ENCODE data around the gene GOLGA8J. TPM values are rescaled to one million over a fixed set of nuclear protein-coding genes. Genes with fewer than 3 reads are reported as not detected.
A peak's percentile ranks its signal among the peaks of the same experiment; 100 is the strongest.
"Not testable (repeated sequence)": the region's sequence is repeated elsewhere in the genome, so short reads cannot be mapped to it uniquely, and the experiment has no call there.

The GOLGA8J gene
- total and polyA plus RNA-seq, 2 of the 4 experiments (the other 2 are of a cell fraction) = not detected

DNA sequence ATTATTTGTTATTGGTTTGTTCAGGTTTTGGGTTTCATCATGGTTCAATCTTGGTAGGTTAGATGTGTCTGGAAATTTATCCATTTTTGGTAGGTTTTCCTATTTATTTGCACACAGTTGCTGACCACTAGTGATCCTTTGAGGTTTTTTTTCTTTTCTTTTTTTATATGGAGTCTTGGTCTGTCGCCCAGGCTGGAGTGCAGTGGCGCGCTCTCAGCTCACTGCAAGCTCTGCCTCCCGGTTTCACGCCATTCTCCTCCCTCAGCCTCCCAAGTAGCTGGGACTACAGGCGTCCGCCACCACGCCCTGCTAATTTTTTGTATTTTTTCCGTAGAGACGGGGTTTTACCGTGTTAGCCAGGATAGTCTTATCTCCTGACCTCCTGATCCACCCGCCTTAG is 20.1 kb downstream of the GOLGA8J start:
- H2AFZ ChIP-seq (replicated peaks; ENCODE audit: low read length, poor library complexity); H3K4ac ChIP-seq (ENCODE audit: low read depth, low read length); H3K9me1 ChIP-seq (ENCODE audit: insufficient read depth, low read length); H3K14ac ChIP-seq (replicated peaks; ENCODE audit: low read depth, low read length); intact Hi-C loops (cut with micrococcal nuclease); ATAC-seq (ENCODE audit: low read depth); CTCF ChIA-PET; H4K8ac ChIP-seq (ENCODE audit: low read depth in 2 of 2, low read length in 2 of 2); H3K4me2 ChIP-seq (ENCODE audit: low read depth, low read length); DNase-seq; H3K23ac ChIP-seq (ENCODE audit: low read depth, low read length); in situ Hi-C loops (cut with MboI; ENCODE audit: low sequenced_read_pairs); H3K9ac ChIP-seq (ENCODE audit: low read depth, low read length); H3K27ac ChIP-seq (ENCODE audit: insufficient read depth, low read length); H3K27me3 ChIP-seq (ENCODE audit: control insufficient read depth, insufficient read depth, low read length); H3K56ac ChIP-seq (ENCODE audit: extremely low read depth, insufficient read depth, low read length); H2AK9ac ChIP-seq (replicated peaks; ENCODE audit: low read depth, low read length, poor library complexity); H2BK5ac ChIP-seq (ENCODE audit: low read depth, low read length, poor library complexity, severe bottlenecking); H3K18ac ChIP-seq (ENCODE audit: low read depth, low read length); H4K5ac ChIP-seq (ENCODE audit: low read depth, low read length); H3K4me1 ChIP-seq (ENCODE audit: control insufficient read depth, insufficient read depth, low read length); H3K9me3 ChIP-seq (ENCODE audit: control insufficient read depth, insufficient read depth, low read length); H2BK15ac ChIP-seq (ENCODE audit: low read depth, low read length); dilution Hi-C loops (cut with HindIII; ENCODE audit: low sequenced_read_pairs, unreplicated experiment); H3K79me1 ChIP-seq (ENCODE audit: low read depth in 1 of 2, low read length in 2 of 2); H2AK5ac ChIP-seq (ENCODE audit: low read depth, low read length); POLR2A ChIA-PET (ENCODE audit: unreplicated experiment); H2BK20ac ChIP-seq (ENCODE audit: low read depth, low read length); H4K91ac ChIP-seq (ENCODE audit: insufficient read depth, low read depth, low read length); H2BK120ac ChIP-seq (ENCODE audit: low read depth, low read length); H3K4me3 ChIP-seq (ENCODE audit: insufficient read depth, low read depth, low read length); H4K20me1 ChIP-seq (ENCODE audit: insufficient read depth, low read length); H3K36me3 ChIP-seq (ENCODE audit: control insufficient read depth, insufficient read depth, low read length); BruUV-seq (replicated peaks): not testable (repeated sequence)
- WGBS, 2 experiments (ENCODE audit: extremely low coverage in 2 of 2, insufficient read length in 1 of 2) = no CpG with 5 or more reads among the region's 12 CpGs

DNA sequence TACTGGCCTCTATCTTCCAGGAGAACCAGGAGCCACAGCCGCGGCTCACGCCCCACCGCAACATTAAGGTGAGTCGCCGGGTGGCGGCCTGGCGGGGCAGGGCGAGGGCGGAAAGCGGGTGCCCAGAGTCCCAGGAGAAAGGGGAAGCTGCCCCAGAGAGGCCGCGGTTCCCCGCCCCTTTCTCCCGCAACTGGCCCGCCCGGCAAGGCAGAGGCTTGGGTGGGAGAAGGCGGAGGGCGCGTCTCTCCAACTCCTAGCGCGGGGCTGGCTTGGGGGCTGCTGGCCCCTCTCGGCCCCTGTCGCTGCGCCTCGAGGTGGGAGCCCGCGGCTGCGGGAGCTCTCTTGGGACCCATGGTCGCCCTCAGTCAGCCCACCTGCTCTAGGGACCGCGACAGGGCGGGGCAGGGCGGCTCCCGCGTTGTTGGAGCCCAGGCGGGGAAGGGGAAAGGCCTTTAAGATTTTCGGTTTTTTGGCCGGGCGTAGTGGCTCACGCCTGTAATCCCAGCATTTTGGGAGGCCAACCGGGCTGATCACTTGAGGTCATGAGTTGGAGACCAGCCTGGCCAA is 21.3 kb downstream of the GOLGA8J start:
- H3K27me3 ChIP-seq (ENCODE audit: control insufficient read depth, insufficient read depth, low read length); H3K9me3 ChIP-seq (ENCODE audit: control insufficient read depth, insufficient read depth, low read length); H3K23ac ChIP-seq (ENCODE audit: low read depth, low read length); H3K9ac ChIP-seq (ENCODE audit: low read depth, low read length); H4K8ac ChIP-seq (ENCODE audit: low read depth in 2 of 2, low read length in 2 of 2); H3K18ac ChIP-seq (ENCODE audit: low read depth, low read length); H3K4ac ChIP-seq (ENCODE audit: low read depth, low read length); H3K14ac ChIP-seq (replicated peaks; ENCODE audit: low read depth, low read length); H4K5ac ChIP-seq (ENCODE audit: low read depth, low read length); H3K4me1 ChIP-seq (ENCODE audit: control insufficient read depth, insufficient read depth, low read length); BruUV-seq (replicated peaks); H2BK20ac ChIP-seq (ENCODE audit: low read depth, low read length); dilution Hi-C loops (cut with HindIII; ENCODE audit: low sequenced_read_pairs, unreplicated experiment); H3K36me3 ChIP-seq (ENCODE audit: control insufficient read depth, insufficient read depth, low read length); in situ Hi-C loops (cut with MboI; ENCODE audit: low sequenced_read_pairs); H3K27ac ChIP-seq (ENCODE audit: insufficient read depth, low read length); H2BK5ac ChIP-seq (ENCODE audit: low read depth, low read length, poor library complexity, severe bottlenecking); H4K91ac ChIP-seq (ENCODE audit: insufficient read depth, low read depth, low read length); H2BK15ac ChIP-seq (ENCODE audit: low read depth, low read length); H3K79me1 ChIP-seq (ENCODE audit: low read depth in 1 of 2, low read length in 2 of 2); DNase-seq; H2AFZ ChIP-seq (replicated peaks; ENCODE audit: low read length, poor library complexity); intact Hi-C loops (cut with micrococcal nuclease); H3K4me2 ChIP-seq (ENCODE audit: low read depth, low read length); POLR2A ChIA-PET (ENCODE audit: unreplicated experiment); H2AK9ac ChIP-seq (replicated peaks; ENCODE audit: low read depth, low read length, poor library complexity); H3K56ac ChIP-seq (ENCODE audit: extremely low read depth, insufficient read depth, low read length); H3K4me3 ChIP-seq (ENCODE audit: insufficient read depth, low read depth, low read length); H2BK120ac ChIP-seq (ENCODE audit: low read depth, low read length); H2AK5ac ChIP-seq (ENCODE audit: low read depth, low read length); H3K9me1 ChIP-seq (ENCODE audit: insufficient read depth, low read length); CTCF ChIA-PET; H4K20me1 ChIP-seq (ENCODE audit: insufficient read depth, low read length): not testable (repeated sequence)
- ATAC-seq (ENCODE audit: low read depth) = peak; percentile 71
- WGBS, 2 experiments (ENCODE audit: extremely low coverage in 2 of 2, insufficient read length in 1 of 2) = no CpG with 5 or more reads among the region's 42 CpGs

Data from IMR-90 (cell line).